Nephron progenitor cell (in vitro differentiated cells): ENCODE results near the gene EPB42.
"Not testable (repeated sequence)": the region's sequence is repeated elsewhere in the genome, so short reads cannot be mapped to it uniquely, and the experiment has no call there.

Experiments
- DNase-seq: peaks from one replicate; pipeline ENCODE4 v3.0.0; 2021
- H3K27ac Mint-ChIP-seq: 2 replicates; pipeline ENCODE4 v1.8.0; 2021; ENCODE audit warnings: mild to moderate bottlenecking, moderate library complexity, mixed read lengths
- H3K27me3 Mint-ChIP-seq: 2 replicates; pipeline ENCODE4 v1.8.0; 2021; ENCODE audit warnings: mild to moderate bottlenecking, low read depth, mixed read lengths; ENCODE audit not compliant: poor library complexity
- H3K36me3 Mint-ChIP-seq: 2 replicates; pipeline ENCODE4 v1.8.0; 2021; ENCODE audit warnings: low read depth, mixed read lengths
- H3K4me1 Mint-ChIP-seq: 2 replicates; pipeline ENCODE4 v1.8.0; 2021; ENCODE audit warnings: mixed read lengths
- H3K4me3 Mint-ChIP-seq: 2 replicates; pipeline ENCODE4 v1.8.0; 2021; ENCODE audit warnings: mild to moderate bottlenecking, moderate library complexity, mixed read lengths
- H3K9me3 Mint-ChIP-seq: 2 replicates; pipeline ENCODE4 v1.8.0; 2021; ENCODE audit warnings: mild to moderate bottlenecking, moderate library complexity, mixed read lengths
- TF ChIP-seq, protein P1 (sequence below): fragments of 200-600 bp; sonication (generic); IDR thresholded peaks from 2 replicates; pipeline ENCODE4 v1.5.0; 2021; ENCODE audit warnings: antibody characterized with exemption

EPB42 gene

DNA sequence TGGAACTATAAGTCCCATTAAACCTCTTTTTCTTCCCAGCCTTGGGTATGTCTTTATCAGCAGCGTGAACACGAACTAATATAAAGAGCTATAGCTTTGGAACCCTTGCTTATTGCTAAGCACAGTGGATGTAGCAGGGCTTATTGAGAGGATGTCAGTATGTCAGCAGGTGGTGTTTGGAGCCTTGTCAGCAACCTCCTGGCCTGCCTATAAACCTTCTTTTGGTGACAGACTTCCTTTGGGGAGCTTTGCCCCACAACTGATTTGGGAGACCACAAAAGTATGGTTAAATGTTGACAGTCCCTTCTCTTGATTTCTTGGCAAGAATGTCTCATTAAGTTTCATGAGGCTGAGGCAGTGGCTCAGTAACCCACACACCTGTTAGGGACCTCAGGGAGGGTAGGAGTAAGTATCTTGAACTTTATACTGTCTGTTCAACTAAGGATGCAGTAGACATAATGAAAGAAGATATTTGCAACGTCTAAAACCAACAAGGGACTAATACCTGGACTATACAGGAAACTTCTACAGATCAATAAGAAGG, 20.8 kb downstream of the EPB42 start:
- TF ChIP-seq, protein P1, sequence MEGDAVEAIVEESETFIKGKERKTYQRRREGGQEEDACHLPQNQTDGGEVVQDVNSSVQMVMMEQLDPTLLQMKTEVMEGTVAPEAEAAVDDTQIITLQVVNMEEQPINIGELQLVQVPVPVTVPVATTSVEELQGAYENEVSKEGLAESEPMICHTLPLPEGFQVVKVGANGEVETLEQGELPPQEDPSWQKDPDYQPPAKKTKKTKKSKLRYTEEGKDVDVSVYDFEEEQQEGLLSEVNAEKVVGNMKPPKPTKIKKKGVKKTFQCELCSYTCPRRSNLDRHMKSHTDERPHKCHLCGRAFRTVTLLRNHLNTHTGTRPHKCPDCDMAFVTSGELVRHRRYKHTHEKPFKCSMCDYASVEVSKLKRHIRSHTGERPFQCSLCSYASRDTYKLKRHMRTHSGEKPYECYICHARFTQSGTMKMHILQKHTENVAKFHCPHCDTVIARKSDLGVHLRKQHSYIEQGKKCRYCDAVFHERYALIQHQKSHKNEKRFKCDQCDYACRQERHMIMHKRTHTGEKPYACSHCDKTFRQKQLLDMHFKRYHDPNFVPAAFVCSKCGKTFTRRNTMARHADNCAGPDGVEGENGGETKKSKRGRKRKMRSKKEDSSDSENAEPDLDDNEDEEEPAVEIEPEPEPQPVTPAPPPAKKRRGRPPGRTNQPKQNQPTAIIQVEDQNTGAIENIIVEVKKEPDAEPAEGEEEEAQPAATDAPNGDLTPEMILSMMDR, result no peak
- H3K36me3 Mint-ChIP-seq, result peaks cover 23% of the 10 kb centered on the region

DNA sequence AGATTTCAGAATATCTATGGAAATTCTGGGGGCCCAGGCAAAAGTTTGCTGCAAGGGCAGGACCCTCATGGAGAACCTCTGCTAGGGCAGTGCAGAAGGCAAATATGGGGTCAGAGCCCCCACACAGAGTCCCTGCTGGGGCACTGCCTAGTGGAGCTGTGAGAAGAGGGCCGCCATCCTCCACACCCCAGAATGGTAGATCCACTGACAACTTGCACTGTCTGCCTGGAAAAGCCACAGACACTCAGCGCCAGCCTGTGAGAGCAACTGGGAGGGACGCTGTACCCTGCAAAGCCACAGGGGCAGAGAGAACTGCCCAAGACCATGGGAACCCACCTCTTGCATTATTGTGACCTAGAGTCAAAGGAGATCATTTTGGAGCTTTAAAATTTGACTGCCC, 21.8 kb downstream of the EPB42 start:
- Mint-ChIP-seq H3K4me3 (no peak overlapping the region), H3K36me3 (peaks cover 32% of the 10 kb centered on the region), H3K4me1 (peaks cover under 1% of the 10 kb centered on the region), H3K27me3 (peaks cover 17% of the 10 kb centered on the region), H3K27ac (no peak overlapping the region), H3K9me3 (peaks cover 9% of the 10 kb centered on the region)
- TF ChIP-seq, protein P1, result no peak
- DNase-seq, result no peak

More for the DNA sequence above, 20.8 kb downstream of the EPB42 start:
- Mint-ChIP-seq H3K27me3 (peaks cover 17% of the 10 kb centered on the region), H3K4me3 (no peak overlapping the region), H3K27ac (no peak overlapping the region), H3K9me3 (peaks cover 9% of the 10 kb centered on the region), H3K4me1 (peaks cover 7% of the 10 kb centered on the region)
- DNase-seq, result no peak

DNA sequence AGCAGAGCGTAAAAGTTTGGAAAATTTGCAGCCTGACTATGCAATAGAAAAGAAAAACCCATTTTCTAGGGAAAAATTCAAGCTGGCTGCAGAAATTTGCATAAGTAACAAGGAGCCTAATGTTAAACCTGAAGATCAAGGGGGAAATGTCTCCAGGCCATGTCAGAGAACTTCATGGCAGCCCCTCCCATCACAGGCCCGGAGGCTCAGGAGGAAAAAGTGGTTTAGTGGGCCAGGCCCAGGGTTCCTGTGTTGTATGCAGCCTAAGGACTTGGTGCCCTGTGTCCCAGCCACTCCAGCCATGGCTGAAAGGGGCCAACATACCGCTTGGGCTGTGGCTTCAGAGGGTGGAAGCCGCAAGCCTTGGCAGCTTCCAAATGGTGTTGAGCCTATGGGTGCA, 22.3 kb downstream of the EPB42 start:
- H3K27ac Mint-ChIP-seq, DNase-seq, H3K4me3 Mint-ChIP-seq, H3K9me3 Mint-ChIP-seq, H3K4me1 Mint-ChIP-seq: not testable (repeated sequence)
- Mint-ChIP-seq H3K27me3 (peaks cover 15% of the 10 kb centered on the region), H3K36me3 (peaks cover 32% of the 10 kb centered on the region)

DNA sequence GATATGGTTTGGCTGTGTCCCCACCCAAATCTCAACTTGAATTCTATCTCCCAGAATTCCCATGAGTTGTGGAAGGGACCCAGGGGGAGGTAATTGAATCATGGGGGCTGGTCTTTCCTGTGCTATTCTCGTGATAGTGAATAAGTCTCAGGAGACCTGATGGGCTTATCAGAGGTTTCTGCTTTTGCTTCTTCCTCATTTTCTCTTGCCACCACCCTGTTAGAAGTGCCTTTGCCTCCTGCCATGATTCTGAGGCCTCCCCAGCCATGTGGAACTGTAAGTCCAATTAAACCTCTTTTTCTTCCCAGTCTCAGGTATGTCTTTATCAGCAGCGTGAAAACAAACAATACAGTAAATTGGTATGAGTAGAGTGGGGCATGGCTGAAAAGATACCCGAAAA, 23.0 kb downstream of the EPB42 start:
- H3K27me3 Mint-ChIP-seq, H3K9me3 Mint-ChIP-seq, DNase-seq, H3K27ac Mint-ChIP-seq, H3K4me1 Mint-ChIP-seq, H3K4me3 Mint-ChIP-seq: not testable (repeated sequence)
- peaks cover 34% of the 10 kb centered on the region for H3K36me3 Mint-ChIP-seq

DNA sequence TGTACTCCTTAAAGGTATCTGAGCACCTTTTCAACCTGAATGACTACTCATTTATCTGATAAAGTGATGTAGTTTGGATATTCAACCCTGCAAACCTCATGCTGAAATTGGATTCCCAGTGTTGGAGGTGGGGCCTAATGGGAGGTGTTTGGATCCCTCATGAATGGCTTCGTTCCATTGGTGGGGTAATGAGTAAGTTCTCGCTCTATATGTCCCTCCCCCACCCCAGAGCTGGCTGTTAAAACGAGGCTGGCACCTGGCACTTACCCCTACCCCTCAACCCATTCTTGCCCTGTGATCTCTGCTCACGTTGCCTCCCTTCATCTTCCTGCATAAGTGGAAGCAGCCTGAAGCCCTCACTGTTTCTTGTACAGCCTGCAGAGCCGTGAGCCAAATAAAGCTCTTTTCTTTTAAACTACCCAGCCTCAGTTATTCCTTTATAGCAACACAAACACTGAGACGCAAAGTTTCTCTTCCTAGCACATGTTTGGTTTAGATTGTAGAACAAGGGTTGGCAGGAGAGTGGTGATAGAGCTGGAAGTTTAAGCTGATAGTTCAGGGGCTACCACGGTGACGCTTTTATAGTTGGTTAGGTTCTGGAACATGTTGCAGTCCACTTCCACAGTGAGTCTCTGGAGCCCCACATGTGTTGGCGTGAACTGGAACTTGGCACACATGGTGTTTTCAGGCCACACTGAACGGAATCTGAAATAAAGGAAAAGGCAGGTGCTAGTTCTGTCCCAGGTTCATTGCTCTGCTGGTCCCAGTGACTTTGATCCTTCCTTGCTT, 23.9 kb downstream of the EPB42 start:
- Mint-ChIP-seq H3K27me3 (peaks cover 3% of the 10 kb centered on the region), H3K4me3 (no peak overlapping the region), H3K36me3 (peaks cover 38% of the 10 kb centered on the region), H3K4me1 (no peaks in the 10 kb centered on the region), H3K9me3 (peaks cover 9% of the 10 kb centered on the region), H3K27ac (no peak overlapping the region)
- TF ChIP-seq, protein P1, result no peak
- no peak for DNase-seq

DNA sequence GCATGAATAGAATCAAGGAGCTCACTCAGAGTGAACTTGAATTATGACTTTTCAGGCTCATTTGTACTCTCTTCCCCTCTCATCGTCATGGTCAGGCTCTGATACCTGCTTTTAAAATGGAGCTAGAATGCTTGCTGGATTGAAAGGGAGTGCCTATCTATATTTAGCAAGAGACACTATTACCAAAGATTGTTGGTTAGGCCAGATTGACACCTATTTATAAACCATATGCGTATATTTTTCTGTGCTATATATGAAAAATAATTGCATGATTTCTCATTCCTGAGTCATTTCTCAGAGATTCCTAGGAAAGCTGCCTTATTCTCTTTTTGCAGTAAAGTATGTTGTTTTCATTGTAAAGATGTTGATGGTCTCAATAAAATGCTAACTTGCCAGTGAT, 26.0 kb downstream of the EPB42 start:
- peaks cover 3% of the 10 kb centered on the region for H3K27me3 Mint-ChIP-seq
- H3K36me3 Mint-ChIP-seq, result peaks cover 54% of the 10 kb centered on the region
- no peak overlapping the region for H3K27ac Mint-ChIP-seq
- H3K9me3 Mint-ChIP-seq, result peaks cover 9% of the 10 kb centered on the region
- no peak for DNase-seq
- no peaks in the 10 kb centered on the region for H3K4me1 Mint-ChIP-seq
- TF ChIP-seq, protein P1, result no peak
- H3K4me3 Mint-ChIP-seq, result no peak overlapping the region

DNA sequence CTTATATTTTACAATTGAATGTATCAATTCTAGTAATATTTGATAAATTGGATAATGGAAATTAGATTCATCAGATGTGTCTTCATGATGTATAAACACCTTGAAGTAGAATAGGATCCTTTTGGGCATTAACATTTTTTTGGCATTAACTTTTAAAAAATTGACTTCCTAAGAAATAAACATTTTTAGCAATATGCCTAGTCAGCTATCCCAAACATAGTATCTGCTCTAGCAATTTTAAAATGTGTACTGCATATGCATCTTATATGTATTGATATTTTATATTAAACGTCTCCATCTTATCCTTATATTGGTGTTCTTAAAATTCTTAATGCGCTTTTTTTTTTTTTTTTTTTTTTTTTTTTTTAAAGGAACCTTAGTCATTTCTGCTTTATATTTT, 27.1 kb downstream of the EPB42 start:
- no peak overlapping the region for H3K4me3 Mint-ChIP-seq
- no peak for DNase-seq
- H3K36me3 Mint-ChIP-seq, result peaks cover 58% of the 10 kb centered on the region
- no peak overlapping the region for H3K27ac Mint-ChIP-seq
- H3K9me3 Mint-ChIP-seq, result peaks cover 9% of the 10 kb centered on the region
- no peaks in the 10 kb centered on the region for H3K4me1 Mint-ChIP-seq
- TF ChIP-seq, protein P1, result no peak
- H3K27me3 Mint-ChIP-seq, result no peaks in the 10 kb centered on the region
